GM12878 (cell line): Measurements from ENCODE around the gene CDH4. TPM values are rescaled to one million over a fixed set of nuclear protein-coding genes. Genes with fewer than 3 reads are reported as not detected.

Experiments
- ATAC-seq: fragments of 200-7000 bp; cut with Tn5 transposase; 3 replicates; pipeline ENCODE4 v1.9.1; 2020; ENCODE audit warnings: mild to moderate bottlenecking, moderate library complexity
- BruUV-seq: library from RNA; stranded (reverse); fragments of 400-500 nt; replicated peaks from 2 replicates; lab custom pipeline; 2021; lab: Mats Ljungman, UMichigan
- CTCF ChIA-PET: fragments of 300-600 bp; sonication (Branson Sonifier 250); formaldehyde crosslinking; extraction: SDS; loops from one replicate; lab custom pipeline; 2021; ENCODE audit warnings: inconsistent platforms; lab: Yijun Ruan, JAX
- POLR2A ChIA-PET: fragments of 350-600 bp; formaldehyde crosslinking; extraction: SDS; loops from one replicate; lab custom pipeline; 2021; ENCODE audit warnings: inconsistent platforms; lab: Charles Lee
- RAD21 ChIA-PET: fragments of 300-600 bp; sonication (Branson Sonifier 250); formaldehyde crosslinking; loops from one replicate; lab custom pipeline; 2023; ENCODE audit warnings: antibody characterized with exemption; ENCODE audit not compliant: unreplicated experiment; lab: Charles Lee
- SMC1A ChIA-PET: fragments of 300-600 bp; sonication (Branson Sonifier 250); formaldehyde crosslinking; loops from one replicate; lab custom pipeline; 2023; ENCODE audit not compliant: unreplicated experiment, uncharacterized antibody; lab: Charles Lee
- DNase-seq: peaks from one replicate; pipeline ENCODE4 v3.0.0-alpha.2; 2011; ENCODE audit warnings: low read depth, low spot score
- FAIRE-seq: peaks from 3 replicates; lab custom pipeline; 2011; peaks lifted over from hg19 to GRCh38; lab: Jason Lieb, UNC
- H2AFZ ChIP-seq: 2 replicates; pipeline ENCODE4 v1.6.0; 2011; ENCODE audit warnings: low read depth, low read length, control low read depth; ENCODE audit not compliant: control insufficient read depth
- H3K27ac ChIP-seq: 2 replicates; pipeline ENCODE4 v1.5.1; 2011; ENCODE audit warnings: control low read depth; ENCODE audit not compliant: control insufficient read depth, insufficient read depth
- H3K27me3 ChIP-seq, 2 experiments: replicated peaks in 1 of 2; 2 replicates each; pipeline versions ENCODE4 v1.6.0 to v1.6.1; 2011; ENCODE audit warnings: low read length in 1 of 2; ENCODE audit not compliant: control insufficient read depth in 2 of 2, insufficient read depth in 2 of 2
- H3K36me3 ChIP-seq, 2 experiments: 2 replicates each; pipeline ENCODE4 v1.5.1; 2011; ENCODE audit warnings: low read length in 1 of 2; ENCODE audit not compliant: control insufficient read depth in 2 of 2, insufficient read depth in 2 of 2
- H3K4me1 ChIP-seq: 2 replicates; pipeline ENCODE4 v1.6.1; 2011; ENCODE audit warnings: mild to moderate bottlenecking, low read length, moderate library complexity, mixed read lengths; ENCODE audit not compliant: control insufficient read depth, insufficient read depth
- H3K4me2 ChIP-seq: 2 replicates; pipeline ENCODE4 v1.6.0; 2011; ENCODE audit warnings: control low read depth; ENCODE audit not compliant: control insufficient read depth, insufficient read depth
- H3K4me3 ChIP-seq: fragments of 200-600 bp; sonication (generic); 2 replicates; pipeline ENCODE4 v1.5.1; 2016
- H3K79me2 ChIP-seq: 2 replicates; pipeline ENCODE4 v1.6.0; 2011; ENCODE audit warnings: low read length; ENCODE audit not compliant: control insufficient read depth, insufficient read depth
- H3K9ac ChIP-seq: 2 replicates; pipeline ENCODE4 v1.8.0; 2011; ENCODE audit warnings: low read length, control low read depth, mixed read lengths; ENCODE audit not compliant: control insufficient read depth, insufficient read depth
- H3K9me3 ChIP-seq: replicated peaks from 3 replicates; pipeline ENCODE4 v1.5.1; 2011; ENCODE audit warnings: mild to moderate bottlenecking, low read length; ENCODE audit not compliant: control insufficient read depth, insufficient read depth
- H4K20me1 ChIP-seq: 2 replicates; pipeline ENCODE4 v1.6.0; 2011; ENCODE audit not compliant: control insufficient read depth, insufficient read depth
- TAF1 ChIP-seq: IDR thresholded peaks from 2 replicates; pipeline ENCODE4 v1.6.1; 2011; ENCODE audit warnings: mild to moderate bottlenecking, low read depth, low read length, borderline replicate concordance
- ZNF24 ChIP-seq: fragments of 450-650 bp; IDR thresholded peaks from 2 replicates; pipeline ENCODE4 v1.6.1; 2017; ENCODE audit warnings: antibody characterized with exemption, mild to moderate bottlenecking
- WGBS: methylation state at CpG from one replicate; pipeline ENCODE4 v1.1.6; 2016; ENCODE audit warnings: low lambda C conversion rate; ENCODE audit not compliant: insufficient replicate concordance, insufficient coverage; ENCODE audit errors: missing lambda C conversion rate; 5-methylcytosine and 5-hydroxymethylcytosine counted together
- in situ Hi-C: fragments of 300-500 bp; cut with MboI; formaldehyde crosslinking; loops from 9 replicates; pipeline ENCODE4 v1.14.3; 2018; ENCODE audit warnings: mixed read lengths
- intact Hi-C: fragments of 100-400 bp; cut with micrococcal nuclease; formaldehyde crosslinking; loops from one replicate; pipeline ENCODE4 v1.14.2; 2022; ENCODE audit not compliant: unreplicated experiment
- polyA plus RNA-seq, 11 experiments: library from polyadenylated mRNA; depleted of rRNA in 4 of 11; unstranded in 6 of 11; stranded (reverse) in 5 of 11; fragments of >200 nt; fragmentation: Nextera tagmentation in 4 of 11; fragmentation: Illumina TruSeq in 1 of 11; extraction: Ambion mirVana in 4 of 11; extraction: Trizol in 1 of 11; gene quantifications; 1 replicate in 1 of 11; 2 replicates in 10 of 11; pipeline versions ENCODE4 v1.2.1 to v1.2.3, GENCODE V29; 2011 to 2016; ENCODE audit warnings: inconsistent platforms in 2 of 11, missing spikeins in 2 of 11, low read depth in 1 of 11
- total RNA-seq, 4 experiments: library from RNA; depleted of rRNA in 3 of 4; stranded (reverse); fragments of >200 nt in 3 of 4; fragmentation: Illumina TruSeq in 1 of 4; extraction: Trizol in 1 of 4; gene quantifications; 2 replicates each; pipeline versions ENCODE4 v1.2.1 to v1.2.3, GENCODE V29; 2013 to 2021
- TF ChIP-seq, protein P1 (sequence below): IDR thresholded peaks from 2 replicates; pipeline ENCODE4 v1.6.1; 2011; ENCODE audit warnings: borderline replicate concordance, low read depth, mild to moderate bottlenecking, moderate library complexity, mixed read lengths, low read length; ENCODE audit not compliant: insufficient read depth; ENCODE audit errors: extremely low read length
- TF ChIP-seq, protein P2 (sequence below): IDR thresholded peaks from 2 replicates; pipeline ENCODE4 v1.6.1; 2012; ENCODE audit warnings: mild to moderate bottlenecking, low read depth, low read length
- TF ChIP-seq, protein P3 (sequence below): fragments of 150-350 bp; IDR thresholded peaks from 2 replicates; pipeline ENCODE4 v1.6.1; 2016; ENCODE audit warnings: low read depth, low read length

CDH4 gene
- total and polyA plus RNA-seq, 10 of the 15 experiments (the other 5 are each of a cell fraction or from before 2014, with no cell fraction given), result not detected

DNA sequence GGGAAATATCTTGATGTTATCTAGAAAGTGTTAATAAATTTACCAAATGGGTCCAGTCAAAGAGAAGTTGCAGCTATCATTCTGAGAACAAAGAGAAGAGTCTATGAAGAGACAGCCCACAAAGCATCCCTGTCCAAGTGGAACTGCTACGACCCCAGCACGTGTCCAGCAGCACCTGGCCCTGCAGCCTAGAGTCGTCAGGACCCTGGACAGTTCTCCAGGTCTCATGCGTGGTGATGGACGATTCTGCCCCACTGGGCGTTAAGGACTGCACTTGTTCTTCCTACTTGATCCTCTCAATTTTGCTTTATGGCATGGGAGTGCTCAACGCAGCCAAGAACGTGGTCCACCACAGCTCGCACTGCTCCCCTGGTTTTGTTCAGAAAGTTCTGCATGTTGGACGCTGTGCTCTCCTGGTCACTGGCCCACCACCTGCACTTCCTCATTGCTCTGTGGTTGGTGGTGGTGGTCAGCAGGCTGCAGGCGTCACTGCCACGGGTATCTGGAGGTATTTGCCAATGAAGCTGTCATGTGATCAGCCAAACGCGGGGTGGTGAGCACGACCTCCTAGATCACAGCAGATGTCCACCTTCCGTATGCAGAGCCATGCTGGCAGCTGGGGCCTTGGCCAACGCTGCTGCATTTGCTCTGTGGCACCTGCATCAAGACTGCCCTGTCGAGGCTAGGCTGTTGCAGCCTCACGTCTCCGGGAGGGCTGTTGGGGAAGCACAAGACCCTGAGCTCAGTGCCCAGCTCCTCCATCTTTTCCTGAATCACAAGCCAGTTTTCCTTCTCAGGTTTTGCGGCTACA lies 356.4 kb downstream of the CDH4 start:
- WGBS, result 39% methylated on average over 21 of the region's 21 CpGs
- TF ChIP-seq, protein P1, sequence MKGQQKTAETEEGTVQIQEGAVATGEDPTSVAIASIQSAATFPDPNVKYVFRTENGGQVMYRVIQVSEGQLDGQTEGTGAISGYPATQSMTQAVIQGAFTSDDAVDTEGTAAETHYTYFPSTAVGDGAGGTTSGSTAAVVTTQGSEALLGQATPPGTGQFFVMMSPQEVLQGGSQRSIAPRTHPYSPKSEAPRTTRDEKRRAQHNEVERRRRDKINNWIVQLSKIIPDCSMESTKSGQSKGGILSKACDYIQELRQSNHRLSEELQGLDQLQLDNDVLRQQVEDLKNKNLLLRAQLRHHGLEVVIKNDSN, result no peak
- TF ChIP-seq TAF1 (no peak), ZNF24 (no peak)
- TF ChIP-seq, protein P2, sequence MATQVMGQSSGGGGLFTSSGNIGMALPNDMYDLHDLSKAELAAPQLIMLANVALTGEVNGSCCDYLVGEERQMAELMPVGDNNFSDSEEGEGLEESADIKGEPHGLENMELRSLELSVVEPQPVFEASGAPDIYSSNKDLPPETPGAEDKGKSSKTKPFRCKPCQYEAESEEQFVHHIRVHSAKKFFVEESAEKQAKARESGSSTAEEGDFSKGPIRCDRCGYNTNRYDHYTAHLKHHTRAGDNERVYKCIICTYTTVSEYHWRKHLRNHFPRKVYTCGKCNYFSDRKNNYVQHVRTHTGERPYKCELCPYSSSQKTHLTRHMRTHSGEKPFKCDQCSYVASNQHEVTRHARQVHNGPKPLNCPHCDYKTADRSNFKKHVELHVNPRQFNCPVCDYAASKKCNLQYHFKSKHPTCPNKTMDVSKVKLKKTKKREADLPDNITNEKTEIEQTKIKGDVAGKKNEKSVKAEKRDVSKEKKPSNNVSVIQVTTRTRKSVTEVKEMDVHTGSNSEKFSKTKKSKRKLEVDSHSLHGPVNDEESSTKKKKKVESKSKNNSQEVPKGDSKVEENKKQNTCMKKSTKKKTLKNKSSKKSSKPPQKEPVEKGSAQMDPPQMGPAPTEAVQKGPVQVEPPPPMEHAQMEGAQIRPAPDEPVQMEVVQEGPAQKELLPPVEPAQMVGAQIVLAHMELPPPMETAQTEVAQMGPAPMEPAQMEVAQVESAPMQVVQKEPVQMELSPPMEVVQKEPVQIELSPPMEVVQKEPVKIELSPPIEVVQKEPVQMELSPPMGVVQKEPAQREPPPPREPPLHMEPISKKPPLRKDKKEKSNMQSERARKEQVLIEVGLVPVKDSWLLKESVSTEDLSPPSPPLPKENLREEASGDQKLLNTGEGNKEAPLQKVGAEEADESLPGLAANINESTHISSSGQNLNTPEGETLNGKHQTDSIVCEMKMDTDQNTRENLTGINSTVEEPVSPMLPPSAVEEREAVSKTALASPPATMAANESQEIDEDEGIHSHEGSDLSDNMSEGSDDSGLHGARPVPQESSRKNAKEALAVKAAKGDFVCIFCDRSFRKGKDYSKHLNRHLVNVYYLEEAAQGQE, result peak; percentile 75; the same call in 1 of the 2 replicates
- TF ChIP-seq, protein P3, sequence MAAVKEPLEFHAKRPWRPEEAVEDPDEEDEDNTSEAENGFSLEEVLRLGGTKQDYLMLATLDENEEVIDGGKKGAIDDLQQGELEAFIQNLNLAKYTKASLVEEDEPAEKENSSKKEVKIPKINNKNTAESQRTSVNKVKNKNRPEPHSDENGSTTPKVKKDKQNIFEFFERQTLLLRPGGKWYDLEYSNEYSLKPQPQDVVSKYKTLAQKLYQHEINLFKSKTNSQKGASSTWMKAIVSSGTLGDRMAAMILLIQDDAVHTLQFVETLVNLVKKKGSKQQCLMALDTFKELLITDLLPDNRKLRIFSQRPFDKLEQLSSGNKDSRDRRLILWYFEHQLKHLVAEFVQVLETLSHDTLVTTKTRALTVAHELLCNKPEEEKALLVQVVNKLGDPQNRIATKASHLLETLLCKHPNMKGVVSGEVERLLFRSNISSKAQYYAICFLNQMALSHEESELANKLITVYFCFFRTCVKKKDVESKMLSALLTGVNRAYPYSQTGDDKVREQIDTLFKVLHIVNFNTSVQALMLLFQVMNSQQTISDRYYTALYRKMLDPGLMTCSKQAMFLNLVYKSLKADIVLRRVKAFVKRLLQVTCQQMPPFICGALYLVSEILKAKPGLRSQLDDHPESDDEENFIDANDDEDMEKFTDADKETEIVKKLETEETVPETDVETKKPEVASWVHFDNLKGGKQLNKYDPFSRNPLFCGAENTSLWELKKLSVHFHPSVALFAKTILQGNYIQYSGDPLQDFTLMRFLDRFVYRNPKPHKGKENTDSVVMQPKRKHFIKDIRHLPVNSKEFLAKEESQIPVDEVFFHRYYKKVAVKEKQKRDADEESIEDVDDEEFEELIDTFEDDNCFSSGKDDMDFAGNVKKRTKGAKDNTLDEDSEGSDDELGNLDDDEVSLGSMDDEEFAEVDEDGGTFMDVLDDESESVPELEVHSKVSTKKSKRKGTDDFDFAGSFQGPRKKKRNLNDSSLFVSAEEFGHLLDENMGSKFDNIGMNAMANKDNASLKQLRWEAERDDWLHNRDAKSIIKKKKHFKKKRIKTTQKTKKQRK, result no peak
- TF ChIP-seq, all 136 proteins: peak for 1
- no peak overlapping the region for H3K9ac ChIP-seq
- no peaks in the 10 kb centered on the region; the same call in 2 of the 3 replicates for H3K9me3 ChIP-seq
- ChIA-PET POLR2A (no interaction called here), SMC1A (no interaction called here), RAD21 (no interaction called here), CTCF (no interaction called here)
- H3K4me1 ChIP-seq, result no peaks in the 10 kb centered on the region
- H2AFZ ChIP-seq, result no peak overlapping the region
- H3K79me2 ChIP-seq, result no peaks in the 10 kb centered on the region
- no peaks in the 10 kb centered on the region for H3K27me3 ChIP-seq
- H3K4me3 ChIP-seq, result no peak overlapping the region
- FAIRE-seq (no peak), ATAC-seq (no peak), DNase-seq (no peak)
- H3K36me3 ChIP-seq, result no peaks in the 10 kb centered on the region
- in situ Hi-C loops, result no loop called here
- no peak overlapping the region for H3K27ac ChIP-seq
- H4K20me1 ChIP-seq, result no peaks in the 10 kb centered on the region
- H3K4me2 ChIP-seq, result no peak overlapping the region
- no TSS peak for BruUV-seq
- intact Hi-C loops, result no loop called here
